NCI-H345 (cell line): Measurements from ENCODE around the gene MOCOS.
"Not testable (repeated sequence)": the region's sequence is repeated elsewhere in the genome, so short reads cannot be mapped to it uniquely, and the experiment has no call there.

Experiments used
- DNase-seq: peaks from one replicate; lab custom pipeline; 2025; lab: John Stamatoyannopoulos, UW

MOCOS gene

GRCh38 chr18:36187193-36187825, at the start of gene MOCOS:
TSS of gene MOCOS (plus strand) at chr18:36187497. CDS start at chr18:36187540, 43 bp downstream.
- no peak for DNase-seq

- no peak for DNase-seq
Measured at GRCh38 chr18:36139245-36139644, 48.1 kb upstream of the MOCOS start.

- no peak for DNase-seq
Measured at GRCh38 chr18:36141576-36141975, 45.7 kb upstream of the MOCOS start.

GRCh38 chr18:36142751-36143150, 44.5 kb upstream of the MOCOS start:
- DNase-seq, result no peak

GRCh38 chr18:36143391-36143790, 43.9 kb upstream of the MOCOS start:
- DNase-seq, result no peak

GRCh38 chr18:36149514-36150289, 37.6 kb upstream of the MOCOS start:
- no peak for DNase-seq

GRCh38 chr18:36152781-36153180, 34.5 kb upstream of the MOCOS start:
- DNase-seq, result no peak

- DNase-seq, result no peak
Measured at GRCh38 chr18:36153203-36153602, 34.1 kb upstream of the MOCOS start.

- no peak for DNase-seq
Measured at GRCh38 chr18:36153771-36154170, 33.5 kb upstream of the MOCOS start.

- no peak for DNase-seq
Measured at GRCh38 chr18:36155851-36156757, 31.2 kb upstream of the MOCOS start.

GRCh38 chr18:36157441-36157840, 29.9 kb upstream of the MOCOS start:
- DNase-seq, result no peak

- no peak for DNase-seq
Measured at GRCh38 chr18:36158266-36158867, 28.9 kb upstream of the MOCOS start.

- DNase-seq, result no peak
Measured at GRCh38 chr18:36160959-36161371, 26.3 kb upstream of the MOCOS start.

- no peak for DNase-seq
Measured at GRCh38 chr18:36162981-36163380, 24.3 kb upstream of the MOCOS start.

GRCh38 chr18:36167692-36168218, 19.5 kb upstream of the MOCOS start:
- no peak for DNase-seq

- DNase-seq, result not testable (repeated sequence)
Measured at GRCh38 chr18:36168296-36168695, 19.0 kb upstream of the MOCOS start.

- no peak for DNase-seq
Measured at GRCh38 chr18:36169938-36170337, 17.4 kb upstream of the MOCOS start.

- no peak for DNase-seq
Measured at GRCh38 chr18:36175481-36175880, 11.8 kb upstream of the MOCOS start.

GRCh38 chr18:36176177-36176584, 11.1 kb upstream of the MOCOS start:
- no peak for DNase-seq

GRCh38 chr18:36176711-36177110, 10.6 kb upstream of the MOCOS start:
- DNase-seq, result no peak

GRCh38 chr18:36177913-36178312, 9.4 kb upstream of the MOCOS start:
- no peak for DNase-seq
